ENCODE measurements around the gene NID2. TPM values are rescaled to one million over a fixed set of nuclear protein-coding genes. Genes with fewer than 3 reads are reported as not detected.

Gene NID2
- total and polyA plus RNA-seq, 3 experiments from 2014 or later = 0.30 TPM; not detected in 2

- ChIA-PET POLR2A (no interaction called here), CTCF (interaction anchor here (0.8 to 2.7 kb wide), 4 partner anchors 8 to 27 kb away, joined by 3 to 14 read pairs (median 4); no protein-coding TSS in a partner anchor)
- Histone ChIP-seq H3K27ac (ENCODE audit: low read depth, low read length) (no peak overlapping the region), H3K4me1 (ENCODE audit: insufficient read depth, low read length) (peaks cover 14% of the 10 kb centered on the region), H3K4me3 (ENCODE audit: low read length) (no peak overlapping the region), H3K27me3 (ENCODE audit: insufficient read depth, low read length, poor library complexity, severe bottlenecking) (no peaks in the 10 kb centered on the region), H3K36me3 (ENCODE audit: insufficient read depth, low read length) (peaks cover 10% of the 10 kb centered on the region), H3K9me3 (ENCODE audit: low read length) (no peaks in the 10 kb centered on the region)
- H3K4me1 Mint-ChIP-seq = peaks cover 15 to 32% (median 15%) of the 10 kb centered on the region in 3 donors
- no peak for DNase-seq
- peaks cover 0 to 69% (median 14%) of the 10 kb centered on the region in 3 donors for H3K36me3 Mint-ChIP-seq
- H3K27ac Mint-ChIP-seq = peak overlapping the region in 5 of 8 donors; percentile 28 to 81 (median 65)
- H3K27me3 Mint-ChIP-seq = no peaks in the 10 kb centered on the region
- no peaks in the 10 kb centered on the region for H3K9me3 Mint-ChIP-seq
- no peak overlapping the region for H3K4me3 Mint-ChIP-seq
Measured at GRCh38 chr14:51967521-51967920, 101.3 kb downstream of the NID2 start.

DNA sequence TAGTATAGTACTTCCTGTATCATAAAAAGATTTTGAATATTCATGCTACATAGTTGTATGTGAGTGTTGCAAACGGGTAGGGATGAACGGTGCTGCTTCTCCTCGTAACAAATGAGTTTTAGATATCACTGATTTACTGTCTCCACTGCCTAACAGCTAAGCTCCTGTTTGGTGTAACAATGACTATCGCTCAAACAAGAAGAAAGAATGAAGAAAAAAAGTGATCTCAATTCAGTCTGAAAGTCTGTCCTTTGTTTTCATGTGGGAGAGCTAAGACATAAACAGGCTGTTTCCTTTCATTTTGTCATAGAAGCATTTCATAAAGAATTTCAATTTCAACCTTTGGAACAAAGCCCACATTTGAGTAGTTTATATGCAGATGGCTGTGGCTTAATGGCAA lies 105.6 kb downstream of the NID2 start:
- Mint-ChIP-seq H3K4me3 (no peak overlapping the region), H3K9me3 (peaks cover 4 to 19% (median 16%) of the 10 kb centered on the region in 5 donors), H3K27ac (peak overlapping the region in 7 of 8 donors; percentile 67 to 96 (median 80)), H3K4me1 (peaks cover 50 to 58% (median 55%) of the 10 kb centered on the region in 3 donors), H3K27me3 (no peaks in the 10 kb centered on the region), H3K36me3 (peaks cover 33 to 85% (median 34%) of the 10 kb centered on the region in 3 donors)
- ChIA-PET CTCF (interaction anchor here (1.5 kb wide), 1 partner anchor 17 kb away, joined by 3 read pairs; no protein-coding TSS in a partner anchor), POLR2A (no interaction called here)
- Histone ChIP-seq H3K4me3 (ENCODE audit: low read length) (no peak overlapping the region), H3K27ac (ENCODE audit: low read depth, low read length) (no peak overlapping the region), H3K4me1 (ENCODE audit: insufficient read depth, low read length) (peaks cover 29% of the 10 kb centered on the region), H3K9me3 (ENCODE audit: low read length) (peaks cover 8% of the 10 kb centered on the region), H3K27me3 (ENCODE audit: insufficient read depth, low read length, poor library complexity, severe bottlenecking) (no peaks in the 10 kb centered on the region), H3K36me3 (ENCODE audit: insufficient read depth, low read length) (peaks cover 18% of the 10 kb centered on the region)
- DNase-seq = peak in 1 of 5 donors; percentile 53

DNA sequence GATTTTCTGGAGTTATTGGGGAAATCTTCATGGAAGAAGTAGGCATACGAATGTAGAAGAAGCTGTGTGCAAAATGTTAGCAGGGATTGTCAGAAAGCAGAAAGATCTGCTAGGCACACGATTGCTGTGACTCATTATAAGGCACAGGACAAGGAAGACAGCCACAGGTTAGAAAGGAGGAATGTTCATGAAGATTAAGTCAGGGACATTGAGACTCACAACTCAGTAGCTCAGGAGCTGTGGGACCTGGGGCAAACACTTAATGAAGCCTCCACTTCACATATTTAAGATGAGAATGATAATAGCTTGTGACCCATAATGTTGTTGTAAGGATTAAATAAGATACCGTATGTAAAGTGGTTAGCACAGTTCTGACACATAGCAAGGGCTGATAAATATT lies 106.1 kb downstream of the NID2 start:
- Mint-ChIP-seq H3K4me1 (peaks cover 52 to 58% (median 56%) of the 10 kb centered on the region in 3 donors), H3K27ac (peak overlapping the region; percentile 5 to 96 (median 70)), H3K4me3 (no peak overlapping the region), H3K9me3 (peaks cover 4 to 22% (median 19%) of the 10 kb centered on the region in 5 donors), H3K27me3 (no peaks in the 10 kb centered on the region), H3K36me3 (peaks cover 35 to 85% (median 39%) of the 10 kb centered on the region in 3 donors)
- no peak overlapping the region for H3K4me3 ChIP-seq (ENCODE audit: low read length)
- H3K4me1 ChIP-seq (ENCODE audit: insufficient read depth, low read length) = peaks cover 29% of the 10 kb centered on the region
- no peak for DNase-seq
- ChIA-PET CTCF (interaction anchor here (1.5 kb wide), 1 partner anchor 18 kb away, joined by 3 read pairs; no protein-coding TSS in a partner anchor), POLR2A (no interaction called here)
- H3K36me3 ChIP-seq (ENCODE audit: insufficient read depth, low read length) = peaks cover 18% of the 10 kb centered on the region
- no peaks in the 10 kb centered on the region for H3K27me3 ChIP-seq (ENCODE audit: insufficient read depth, low read length, poor library complexity, severe bottlenecking)
- no peak overlapping the region for H3K27ac ChIP-seq (ENCODE audit: low read depth, low read length)
- H3K9me3 ChIP-seq (ENCODE audit: low read length) = peaks cover 8% of the 10 kb centered on the region

DNA sequence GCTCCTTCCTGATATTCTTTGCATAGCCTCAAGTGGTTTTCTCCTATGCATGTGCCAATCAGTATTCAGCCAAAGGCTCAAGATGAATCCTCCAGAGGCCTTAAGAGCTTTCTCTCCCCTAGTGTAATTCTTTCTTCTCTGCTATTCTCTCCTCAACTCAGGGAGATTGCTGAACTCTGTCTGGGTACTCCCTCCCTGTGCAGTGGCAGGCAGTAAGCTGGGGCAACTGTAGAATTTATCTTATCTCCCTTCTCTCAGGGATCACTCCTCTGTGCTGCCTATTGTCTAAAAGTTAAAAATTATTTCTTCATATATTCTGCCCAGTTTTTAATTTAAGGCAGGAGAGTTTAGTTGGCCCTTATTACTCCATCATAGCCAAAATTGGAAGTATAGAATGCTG lies 108.0 kb downstream of the NID2 start:
- Histone ChIP-seq H3K36me3 (ENCODE audit: insufficient read depth, low read length) (peaks cover 18% of the 10 kb centered on the region), H3K27ac (ENCODE audit: low read depth, low read length) (no peak overlapping the region), H3K4me1 (ENCODE audit: insufficient read depth, low read length) (peaks cover 29% of the 10 kb centered on the region), H3K27me3 (ENCODE audit: insufficient read depth, low read length, poor library complexity, severe bottlenecking) (no peaks in the 10 kb centered on the region), H3K4me3 (ENCODE audit: low read length) (no peak overlapping the region), H3K9me3 (ENCODE audit: low read length) (peaks cover 8% of the 10 kb centered on the region)
- H3K4me1 Mint-ChIP-seq = peaks cover 60 to 70% (median 64%) of the 10 kb centered on the region in 3 donors
- no peak overlapping the region for H3K4me3 Mint-ChIP-seq
- no peaks in the 10 kb centered on the region for H3K27me3 Mint-ChIP-seq
- H3K36me3 Mint-ChIP-seq = peaks cover 48 to 87% (median 48%) of the 10 kb centered on the region in 3 donors
- DNase-seq = no peak
- H3K27ac Mint-ChIP-seq = peak overlapping the region in 6 of 8 donors; percentile 7 to 88 (median 60)
- POLR2A ChIA-PET = no interaction called here
- H3K9me3 Mint-ChIP-seq = peaks cover 4 to 22% (median 19%) of the 10 kb centered on the region in 5 donors
- CTCF ChIA-PET = no interaction called here

DNA sequence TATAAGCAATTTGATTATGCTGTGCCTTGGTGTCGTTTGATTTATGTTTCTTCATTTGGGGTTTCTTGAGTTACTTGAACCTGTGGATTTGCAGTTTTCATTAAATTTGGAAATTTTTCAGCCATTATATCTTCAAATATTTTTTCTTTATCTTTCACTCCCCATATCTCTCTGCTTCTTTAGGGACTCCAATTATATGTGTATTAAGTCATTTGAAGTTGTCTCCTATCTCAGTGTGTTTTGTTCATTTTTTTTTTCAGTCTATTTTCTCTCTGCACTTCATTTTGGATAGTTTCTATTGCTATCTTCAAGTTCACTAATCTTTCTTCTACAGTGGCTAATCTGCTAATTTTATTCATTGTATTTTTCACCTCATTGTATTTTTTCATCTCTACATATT lies 108.9 kb downstream of the NID2 start:
- peaks cover 29% of the 10 kb centered on the region for H3K4me1 ChIP-seq (ENCODE audit: insufficient read depth, low read length)
- H3K27me3 ChIP-seq (ENCODE audit: insufficient read depth, low read length, poor library complexity, severe bottlenecking) = no peaks in the 10 kb centered on the region
- Mint-ChIP-seq H3K4me3 (peak overlapping the region in 1 of 7 donors; percentile 12), H3K9me3 (peaks cover 4 to 22% (median 19%) of the 10 kb centered on the region in 5 donors), H3K27ac (peak overlapping the region in 4 of 8 donors; percentile 48 to 84 (median 71)), H3K4me1 (peaks cover 57 to 70% (median 64%) of the 10 kb centered on the region in 3 donors), H3K36me3 (peaks cover 46 to 87% (median 52%) of the 10 kb centered on the region in 3 donors), H3K27me3 (no peaks in the 10 kb centered on the region)
- peaks cover 24% of the 10 kb centered on the region for H3K36me3 ChIP-seq (ENCODE audit: insufficient read depth, low read length)
- ChIA-PET POLR2A (no interaction called here), CTCF (no interaction called here)
- DNase-seq = no peak
- H3K9me3 ChIP-seq (ENCODE audit: low read length) = peaks cover 8% of the 10 kb centered on the region
- no peak overlapping the region for H3K4me3 ChIP-seq (ENCODE audit: low read length)
- H3K27ac ChIP-seq (ENCODE audit: low read depth, low read length) = no peak overlapping the region

- DNase-seq = no peak
- H3K27ac ChIP-seq (ENCODE audit: low read depth, low read length) = no peak overlapping the region
- ChIA-PET CTCF (interaction anchor here (1.0 kb wide), 1 partner anchor 21 kb away, joined by 3 read pairs; no protein-coding TSS in a partner anchor), POLR2A (no interaction called here)
- no peaks in the 10 kb centered on the region for H3K27me3 Mint-ChIP-seq
- H3K36me3 Mint-ChIP-seq = peaks cover 40 to 91% (median 56%) of the 10 kb centered on the region in 3 donors
- H3K4me3 Mint-ChIP-seq = no peak overlapping the region
- H3K27me3 ChIP-seq (ENCODE audit: insufficient read depth, low read length, poor library complexity, severe bottlenecking) = no peaks in the 10 kb centered on the region
- peaks cover 61 to 76% (median 74%) of the 10 kb centered on the region in 3 donors for H3K4me1 Mint-ChIP-seq
- H3K9me3 ChIP-seq (ENCODE audit: low read length) = peaks cover 8% of the 10 kb centered on the region
- H3K4me3 ChIP-seq (ENCODE audit: low read length) = no peak overlapping the region
- peaks cover 19% of the 10 kb centered on the region for H3K4me1 ChIP-seq (ENCODE audit: insufficient read depth, low read length)
- H3K36me3 ChIP-seq (ENCODE audit: insufficient read depth, low read length) = peaks cover 30% of the 10 kb centered on the region
- peak overlapping the region in 2 of 8 donors; percentile 12 to 35 for H3K27ac Mint-ChIP-seq
- peaks cover 4 to 22% (median 19%) of the 10 kb centered on the region in 5 donors for H3K9me3 Mint-ChIP-seq
Measured at GRCh38 chr14:51957950-51958349, 110.9 kb downstream of the NID2 start.

Other genes with a start within 250 kb of the NID2 start
- gene GNG2, start 208.4 kb downstream of the NID2 start, total RNA-seq = 100 to 1,000 TPM; 106 to 112 TPM
- gene GNG2, start 208.4 kb downstream of the NID2 start, polyA plus RNA-seq = 218 TPM
- 100 to 1,000 TPM; 204 to 217 TPM for gene RTRAF, start 79.5 kb downstream of the NID2 start, total RNA-seq
- 210 TPM for gene RTRAF, start 79.5 kb downstream of the NID2 start, polyA plus RNA-seq
- 1 to 10 TPM in 1 of 2 experiments, under 1 TPM in 1; 0.66 to 1.4 TPM for gene PTGDR, start 198.6 kb upstream of the NID2 start, total RNA-seq
- gene PTGDR, start 198.6 kb upstream of the NID2 start, polyA plus RNA-seq = 50.8 TPM
- 10 to 100 TPM; 34.4 to 35.6 TPM for gene PTGER2, start 245.3 kb upstream of the NID2 start, total RNA-seq
- gene PTGER2, start 245.3 kb upstream of the NID2 start, polyA plus RNA-seq = 289 TPM

Data from CD8-positive, alpha-beta memory T cell (primary cell).